HepG2 (cell line): ENCODE results near the gene SLC29A3. TPM values are rescaled to one million over a fixed set of nuclear protein-coding genes. Genes with fewer than 3 reads are reported as not detected.

ENCODE experiments used
- ATAC-seq: fragments of 200-7000 bp; cut with Tn5 transposase; 3 replicates; pipeline ENCODE4 v1.9.1; 2020; ENCODE audit warnings: mild to moderate bottlenecking, moderate library complexity
- BruUV-seq: library from RNA; stranded (reverse); fragments of 400-500 nt; replicated peaks from 2 replicates; lab custom pipeline; 2021; lab: Mats Ljungman, UMichigan
- CTCF ChIA-PET: fragments of 300-600 bp; formaldehyde crosslinking; extraction: SDS; loops from one replicate; lab custom pipeline; 2021; ENCODE audit warnings: low total read pairs, inconsistent platforms, low intra/inter-chr PET ratio; lab: Yijun Ruan, JAX
- POLR2A ChIA-PET: fragments of 350-600 bp; sonication (Branson Sonifier 250); formaldehyde crosslinking; loops from one replicate; lab custom pipeline; 2020; ENCODE audit warnings: antibody characterized with exemption, inconsistent platforms; lab: Yijun Ruan, JAX
- DNase-seq: peaks from one replicate; pipeline ENCODE4 v3.0.0-alpha.2; 2015; ENCODE audit warnings: low spot score
- FAIRE-seq: peaks from 3 replicates; lab custom pipeline; 2011; peaks lifted over from hg19 to GRCh38; lab: Jason Lieb, UNC
- H2AFZ ChIP-seq: one replicate; pipeline ENCODE4 v1.6.1; 2011; ENCODE audit warnings: low read length, inconsistent platforms
- H3K27ac ChIP-seq: fragments of 300-600 bp; 3 replicates; pipeline ENCODE4 v1.8.0; 2011; ENCODE audit warnings: mixed run types, mild to moderate bottlenecking, mixed read lengths, low read length, inconsistent platforms; ENCODE audit not compliant: insufficient read depth; ENCODE audit errors: extremely low read length
- H3K27me3 ChIP-seq, 2 experiments: fragments of 200-600 bp in 1 of 2; 2 replicates in 1 of 2; 3 replicates in 1 of 2; pipeline versions ENCODE4 v1.6.0 to v1.8.0; 2011; ENCODE audit warnings: low read length in 2 of 2, mild to moderate bottlenecking in 2 of 2, moderate library complexity in 2 of 2, inconsistent platforms in 1 of 2; ENCODE audit not compliant: insufficient read depth in 2 of 2, control insufficient read depth in 1 of 2
- H3K36me3 ChIP-seq, 2 experiments: fragments of 200-600 bp in 1 of 2; replicated peaks in 1 of 2; 2 replicates in 1 of 2; 3 replicates in 1 of 2; pipeline versions ENCODE4 v1.5.1 to v1.8.0; 2011; ENCODE audit warnings: low read length in 2 of 2, inconsistent platforms in 1 of 2; ENCODE audit not compliant: insufficient read depth in 2 of 2, control insufficient read depth in 1 of 2
- H3K4me1 ChIP-seq: 2 replicates; pipeline ENCODE4 v1.5.1; 2012; ENCODE audit warnings: low read length, inconsistent platforms; ENCODE audit not compliant: insufficient read depth
- H3K4me2 ChIP-seq: 2 replicates; pipeline ENCODE4 v1.6.0; 2011; ENCODE audit warnings: low read depth, low read length, inconsistent platforms
- H3K4me3 ChIP-seq, 3 experiments: fragments of 200-600 bp in 1 of 3; sonication (generic), shearing (Covaris generic) in 1 of 3; replicated peaks in 1 of 3; 2 replicates each; pipeline ENCODE4 v1.5.1; 2011 to 2016; ENCODE audit warnings: low read length in 3 of 3, inconsistent platforms in 2 of 3, low read depth in 2 of 3, mild to moderate bottlenecking in 2 of 3, control low read depth in 1 of 3, mixed read lengths in 1 of 3; ENCODE audit not compliant: insufficient read depth in 1 of 3
- H3K79me2 ChIP-seq: one replicate; pipeline ENCODE4 v1.6.1; 2011; ENCODE audit warnings: low read length, inconsistent platforms; ENCODE audit not compliant: insufficient read depth
- H3K9ac ChIP-seq: 2 replicates; pipeline ENCODE4 v1.6.0; 2011; ENCODE audit warnings: mild to moderate bottlenecking, low read depth, low read length, inconsistent platforms; ENCODE audit not compliant: insufficient read depth
- H3K9me3 ChIP-seq: 2 replicates; pipeline ENCODE4 v1.5.1; 2012; ENCODE audit warnings: mild to moderate bottlenecking, low read length
- H4K20me1 ChIP-seq: 2 replicates; pipeline ENCODE4 v1.6.0; 2011; ENCODE audit warnings: inconsistent platforms, mild to moderate bottlenecking, low read length, moderate library complexity; ENCODE audit not compliant: insufficient read depth
- BORCS8-MEF2B ChIP-seq: sonication (generic); formaldehyde crosslinking; IDR thresholded peaks from 2 replicates; pipeline ENCODE4 v1.8.0; 2022; ENCODE audit warnings: mild to moderate bottlenecking, missing genetic modification reagents
- HES4 ChIP-seq: sonication (generic); formaldehyde crosslinking; IDR thresholded peaks from 2 replicates; pipeline ENCODE4 v1.9.0; 2021; ENCODE audit warnings: mild to moderate bottlenecking, missing genetic modification reagents, borderline replicate concordance
- KDM5B ChIP-seq: sonication (generic); formaldehyde crosslinking; IDR thresholded peaks from 2 replicates; pipeline ENCODE4 v1.4.0; 2020; ENCODE audit warnings: missing genetic modification reagents, mild to moderate bottlenecking, borderline replicate concordance
- KLF6 ChIP-seq: IDR thresholded peaks from 2 replicates; pipeline ENCODE4 v1.8.0; 2016; ENCODE audit warnings: missing biosample characterization, missing genetic modification reagents
- MIXL1 ChIP-seq: IDR thresholded peaks from 2 replicates; pipeline ENCODE4 v1.6.1; 2016
- RCOR2 ChIP-seq: IDR thresholded peaks from 2 replicates; pipeline ENCODE4 v1.6.1; 2016; ENCODE audit warnings: missing biosample characterization, missing genetic modification reagents
- RXRB ChIP-seq: IDR thresholded peaks from 2 replicates; pipeline ENCODE4 v1.6.1; 2016; ENCODE audit warnings: borderline replicate concordance, missing genetic modification reagents, missing compliant biosample characterization
- ZNF674 ChIP-seq: sonication (generic); formaldehyde crosslinking; IDR thresholded peaks from 2 replicates; pipeline ENCODE4 v1.5.0; 2020; ENCODE audit warnings: low read depth, mild to moderate bottlenecking, missing genetic modification reagents
- ZSCAN30 ChIP-seq: sonication (generic); formaldehyde crosslinking; IDR thresholded peaks from 2 replicates; pipeline ENCODE4 v1.5.0; 2020; ENCODE audit warnings: mild to moderate bottlenecking, missing genetic modification reagents
- WGBS: methylation state at CpG from one replicate; pipeline ENCODE4 v1.1.6; 2017; ENCODE audit warnings: low lambda C conversion rate; 5-methylcytosine and 5-hydroxymethylcytosine counted together
- in situ Hi-C: cut with HindIII; loops from 2 replicates; pipeline ENCODE4 v1.10.0; 2017; ENCODE audit warnings: low pct_unique_long_range_greater_than_20kb; ENCODE audit not compliant: extremely low pct_ligation_motif_present
- intact Hi-C: fragments of 100-400 bp; cut with micrococcal nuclease; formaldehyde crosslinking; loops from one replicate; pipeline ENCODE4 v1.10.0; 2022; ENCODE audit not compliant: unreplicated experiment
- polyA plus RNA-seq, 8 experiments: library from polyadenylated mRNA; depleted of rRNA in 3 of 8; stranded (reverse) in 7 of 8; unstranded in 1 of 8; fragments of >200 nt; fragmentation: Illumina TruSeq in 4 of 8; extraction: Trizol in 4 of 8; gene quantifications; 2 replicates each; pipeline versions ENCODE4 v1.2.1 to v1.2.3, GENCODE V29; 2011 to 2016; ENCODE audit warnings: low read depth in 4 of 8, missing spikeins in 1 of 8, mixed read lengths in 1 of 8; ENCODE audit not compliant: insufficient read depth in 1 of 8
- total RNA-seq, 5 experiments: library from RNA; depleted of rRNA; stranded (reverse); fragments of >200 nt; fragmentation: Illumina TruSeq; extraction: Trizol; gene quantifications; 2 replicates each; pipeline ENCODE4 v1.2.3, GENCODE V29; 2016; ENCODE audit warnings: low read depth in 1 of 5
- TF ChIP-seq, protein P1 (sequence below): sonication (generic); formaldehyde crosslinking; IDR thresholded peaks from 2 replicates; pipeline ENCODE4 v1.5.0; 2020; ENCODE audit warnings: missing genetic modification reagents, mild to moderate bottlenecking, borderline replicate concordance

Gene SLC29A3
- total and polyA plus RNA-seq, 2 of the 13 experiments (the other 11 are each of a cell fraction or from before 2014, with no cell fraction given): 8.6 to 11.8 TPM

DNA sequence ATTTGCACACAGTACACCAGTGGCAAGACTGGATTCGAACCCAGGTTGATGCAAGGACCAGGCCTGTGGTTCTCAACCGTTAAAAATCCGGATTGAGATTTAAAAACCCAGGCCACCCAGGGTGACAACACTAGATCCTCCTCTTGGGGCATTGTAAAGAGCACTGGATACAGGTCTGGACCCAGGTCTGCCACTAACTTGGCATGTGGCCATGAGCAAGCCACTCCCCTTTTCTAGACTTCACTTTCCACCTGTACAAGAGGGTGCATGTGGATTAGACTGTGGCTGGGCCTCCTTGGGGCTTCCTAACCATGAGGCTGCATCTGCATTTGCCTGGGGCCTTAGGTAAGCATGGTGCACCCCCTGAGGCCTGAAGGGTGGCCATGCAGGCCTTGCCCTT, 21.7 kb upstream of the SLC29A3 start:
- Histone ChIP-seq H3K4me3 (no peak overlapping the region), H3K9me3 (no peaks in the 10 kb centered on the region), H3K79me2 (no peaks in the 10 kb centered on the region), H3K27me3 (peaks cover 2 to 30% of the 10 kb centered on the region in 2 experiments; a peak in 3 of 5 replicates), H2AFZ (no peak overlapping the region), H4K20me1 (0 out of 2 replicates have a peak, but pooled peaks cover 3% of the 10 kb centered on the region), H3K4me1 (peaks cover 11% of the 10 kb centered on the region), H3K27ac (no peak overlapping the region), H3K36me3 (no peaks in the 10 kb centered on the region), H3K4me2 (no peak overlapping the region), H3K9ac (no peak overlapping the region)
- ATAC-seq (no peak), DNase-seq (no peak), FAIRE-seq (no peak)
- TF ChIP-seq ZNF674 (CRISPR knock-in tag): no peak
- no peak for TF ChIP-seq HES4
- TF ChIP-seq KLF6 (CRISPR knock-in tag): no peak
- no peak for TF ChIP-seq MIXL1
- TF ChIP-seq BORCS8-MEF2B (CRISPR knock-in tag): no peak
- no peak for TF ChIP-seq KDM5B (CRISPR knock-in tag)
- TF ChIP-seq, protein P1, sequence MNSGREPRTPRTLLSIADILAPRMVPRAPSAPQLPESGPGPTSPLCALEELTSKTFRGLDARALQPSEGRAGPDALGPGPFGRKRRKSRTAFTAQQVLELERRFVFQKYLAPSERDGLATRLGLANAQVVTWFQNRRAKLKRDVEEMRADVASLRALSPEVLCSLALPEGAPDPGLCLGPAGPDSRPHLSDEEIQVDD (CRISPR knock-in tag): no peak
- TF ChIP-seq RXRB (CRISPR knock-in tag): no peak
- no peak for TF ChIP-seq RCOR2 (CRISPR knock-in tag)
- TF ChIP-seq ZSCAN30 (CRISPR knock-in tag): no peak
- in situ Hi-C loops (no loop called here), intact Hi-C loops (no loop called here)
- POLR2A ChIA-PET: no interaction called here
- WGBS: 14% methylated on average over 1 of the region's 3 CpGs
- no TSS peak for BruUV-seq
- CTCF ChIA-PET: no interaction called here
